HG02571 (cell line): ENCODE data around the gene SSNA1.

ENCODE experiments used
- ATAC-seq: cut with Tn5 transposase; IDR thresholded peaks from one replicate; pipeline ENCODE4 v1.9.1; 2021; ENCODE audit warnings: mild to moderate bottlenecking, moderate library complexity; ENCODE audit not compliant: unreplicated experiment

Gene SSNA1

DNA sequence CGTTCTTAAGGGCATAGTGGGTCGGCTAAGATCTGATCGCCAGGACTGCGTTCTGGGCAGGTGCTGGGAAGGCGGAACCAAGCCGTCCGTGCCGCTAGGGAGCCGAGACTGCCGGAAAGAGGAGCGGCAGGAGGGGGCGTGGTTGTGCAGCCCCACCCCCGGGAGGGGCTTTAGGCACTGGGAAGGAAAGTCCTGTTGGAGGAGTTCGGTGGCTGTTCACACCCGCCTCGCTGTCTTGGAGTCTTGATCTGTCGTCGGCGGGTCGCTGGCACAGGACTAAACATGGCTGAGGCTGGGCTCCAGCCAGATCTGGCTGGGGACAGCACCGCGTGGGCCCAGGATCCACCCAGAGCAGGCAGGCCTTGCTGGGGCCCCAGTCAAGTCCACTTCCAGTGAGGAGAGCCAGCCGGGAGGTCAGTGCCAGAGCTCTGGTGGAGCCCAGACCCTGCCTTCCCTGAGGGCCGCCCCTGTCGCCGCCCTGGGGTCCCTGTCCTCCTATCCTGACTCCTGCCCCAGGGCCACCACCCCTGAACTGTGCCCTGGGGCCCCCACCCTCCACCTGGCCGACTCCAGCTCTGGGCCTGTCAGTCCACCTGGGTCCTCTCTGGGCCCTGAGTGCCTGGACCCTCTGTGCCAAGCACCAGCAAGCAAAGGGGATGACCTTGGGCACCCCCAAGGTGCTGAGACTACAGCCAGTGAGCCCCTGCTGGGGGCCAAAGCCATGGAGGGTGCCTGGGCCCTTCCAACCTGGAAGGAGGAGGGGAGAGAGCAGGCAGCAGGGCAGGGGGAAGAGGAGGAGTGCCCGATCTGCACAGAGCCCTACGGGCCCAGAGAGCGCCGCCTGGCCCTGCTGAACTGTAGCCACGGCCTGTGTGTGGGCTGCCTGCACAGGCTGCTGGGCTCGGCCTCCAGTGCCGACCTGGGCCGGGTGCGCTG is 29.1 kb downstream of the SSNA1 start:
- no peak for ATAC-seq

DNA sequence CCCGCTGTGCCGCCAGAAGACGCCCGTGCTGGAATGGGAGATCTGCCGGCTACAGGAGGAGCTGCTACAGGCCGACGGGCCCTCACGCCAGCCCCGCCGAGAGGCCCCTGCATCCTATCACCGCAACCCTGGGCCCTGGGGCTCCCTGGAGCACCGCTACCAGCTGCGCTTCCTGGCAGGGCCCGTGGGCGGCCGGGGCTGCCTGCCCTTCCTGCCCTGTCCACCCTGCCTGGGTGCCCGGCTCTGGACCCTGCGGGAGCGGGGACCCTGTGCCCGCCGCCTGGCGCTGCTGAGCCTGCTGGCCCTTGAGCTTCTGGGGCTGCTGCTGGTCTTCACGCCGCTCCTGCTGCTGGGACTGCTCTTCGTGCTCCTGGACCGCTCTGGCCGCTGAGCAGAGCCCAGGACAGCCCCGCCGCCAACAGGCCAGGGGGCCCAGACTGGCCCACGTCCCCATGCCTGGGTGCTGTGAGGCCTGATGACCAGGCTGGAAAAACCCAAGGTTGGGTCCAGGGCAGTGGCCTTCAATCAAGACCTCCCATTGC is 29.8 kb downstream of the SSNA1 start:
- no peak for ATAC-seq

DNA sequence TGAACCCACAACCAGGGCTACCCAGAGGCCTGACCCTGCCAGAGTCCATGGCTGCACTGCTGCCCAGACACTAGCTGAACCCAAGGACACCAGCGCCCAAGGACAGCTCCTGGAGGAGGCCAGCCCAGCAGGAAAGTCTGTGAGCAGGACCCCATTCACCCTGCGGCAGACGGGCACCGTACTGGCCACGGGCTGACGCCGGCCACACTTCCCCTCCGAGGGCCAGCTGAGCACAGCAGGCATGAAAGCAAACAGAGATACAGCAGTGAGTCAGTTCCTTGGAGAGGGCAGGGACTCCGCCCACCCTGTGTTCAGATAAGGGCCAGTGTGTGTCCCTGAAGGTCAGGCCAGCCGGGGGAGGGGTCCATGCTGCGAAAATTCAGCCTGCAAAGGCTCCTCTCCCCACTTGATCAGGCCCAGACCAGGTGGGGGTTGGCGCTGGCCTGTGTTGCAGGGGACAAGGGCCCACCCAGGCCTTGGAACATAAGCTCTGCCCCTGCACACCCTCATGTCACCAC is 30.3 kb downstream of the SSNA1 start:
- ATAC-seq, result no peak

- no peak for ATAC-seq
Observed at GRCh38 chr9:137219757-137220316, 31.4 kb downstream of the SSNA1 start.

DNA sequence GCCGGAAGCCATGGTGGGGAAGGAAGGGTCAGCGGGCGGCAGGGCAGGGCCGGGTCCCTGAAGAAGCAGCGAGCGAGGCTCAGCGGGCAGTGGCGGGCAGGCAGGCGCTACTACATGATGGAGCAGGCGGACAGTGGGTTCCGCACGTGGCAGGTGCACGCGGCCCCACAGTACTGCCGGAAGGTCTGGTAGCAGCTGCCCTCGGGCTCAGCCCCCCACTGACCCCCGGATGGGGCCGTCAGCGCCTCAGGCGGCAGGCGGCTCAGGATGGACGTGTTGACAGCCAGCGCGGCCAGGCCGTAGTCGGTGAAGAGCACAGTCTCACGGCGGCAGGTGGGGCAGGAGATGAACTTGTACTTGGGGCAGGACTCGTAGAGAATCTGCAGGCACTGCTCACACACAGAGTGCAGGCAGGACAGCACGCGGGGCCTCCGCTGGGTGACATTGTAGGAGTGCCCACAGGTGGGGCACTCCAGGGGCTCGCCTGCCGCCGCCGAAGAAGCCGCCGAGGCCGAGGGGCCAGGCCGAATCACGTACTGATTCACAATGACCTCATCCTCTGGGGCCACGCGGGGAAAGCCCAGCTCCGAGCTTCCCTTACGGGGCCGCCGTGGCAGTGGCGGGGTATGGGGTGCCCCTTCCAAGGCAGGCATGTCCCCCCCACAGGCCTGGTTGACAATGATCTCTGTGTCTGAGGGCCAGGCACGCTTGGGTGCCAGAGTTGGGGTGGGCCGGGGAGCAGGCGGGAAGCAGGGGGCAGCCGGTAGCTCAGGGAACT is 32.0 kb downstream of the SSNA1 start:
- no peak for ATAC-seq

DNA sequence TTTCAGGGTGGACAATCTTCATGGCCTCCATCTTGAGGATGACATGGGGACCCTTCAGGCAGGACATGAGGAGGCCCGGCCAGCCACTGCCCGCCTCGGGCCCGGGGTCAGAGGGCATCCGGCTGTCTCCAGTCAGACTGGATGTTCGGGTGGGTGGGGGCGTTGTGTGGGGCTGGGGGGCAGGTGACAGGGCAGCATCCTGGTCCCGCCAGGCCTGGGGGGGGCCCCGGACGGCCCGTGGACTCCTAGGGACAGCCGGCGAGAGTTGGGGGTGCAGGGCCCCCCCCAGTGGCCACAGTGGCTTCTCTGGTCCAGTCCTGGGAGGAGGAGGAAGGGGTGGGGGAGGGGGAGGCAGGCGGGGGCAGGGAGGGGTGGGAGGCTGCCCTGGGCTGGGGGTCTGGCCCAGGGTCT is 32.6 kb downstream of the SSNA1 start:
- ATAC-seq, result no peak

DNA sequence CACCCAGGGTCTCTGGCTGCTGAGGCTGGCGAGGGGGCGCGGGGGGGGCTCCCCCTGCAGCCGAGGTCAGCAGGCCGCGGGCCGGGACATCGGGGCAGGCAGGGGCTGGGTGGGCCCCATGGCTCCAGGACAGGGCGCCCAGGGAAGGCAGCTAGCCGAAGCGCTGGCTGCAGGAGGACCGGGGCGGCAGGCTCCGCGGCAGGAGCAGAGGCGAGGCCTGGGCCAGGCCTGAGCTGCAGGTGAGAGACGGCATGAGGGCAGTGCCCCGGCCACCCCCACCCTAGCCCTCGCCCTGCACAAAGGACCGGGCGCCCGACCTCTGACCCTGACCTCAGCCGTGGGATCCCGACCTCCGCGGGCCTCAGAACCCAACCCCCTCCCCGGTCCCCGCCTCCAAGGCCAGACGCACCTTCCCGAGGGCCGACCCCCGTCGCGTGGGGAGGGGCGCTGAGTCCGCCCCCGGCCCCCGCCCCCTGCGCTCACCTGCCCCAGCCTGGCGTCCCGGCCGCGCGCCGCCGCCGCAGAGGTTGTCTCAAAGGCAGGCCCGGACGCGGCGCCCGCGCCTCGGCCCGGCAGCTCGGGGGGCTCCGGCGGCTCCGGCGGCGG is 33.1 kb downstream of the SSNA1 start:
- ATAC-seq, result no peak

- ATAC-seq, result peak; percentile 1
Observed at GRCh38 chr9:137222190-137223077, 34.0 kb downstream of the SSNA1 start, which contains the start of gene RNF208. Gene RNF208, minus strand, starts transcription at chr9:137222240. Its CDS starts 1,028 bp downstream, at chr9:137221212.

DNA sequence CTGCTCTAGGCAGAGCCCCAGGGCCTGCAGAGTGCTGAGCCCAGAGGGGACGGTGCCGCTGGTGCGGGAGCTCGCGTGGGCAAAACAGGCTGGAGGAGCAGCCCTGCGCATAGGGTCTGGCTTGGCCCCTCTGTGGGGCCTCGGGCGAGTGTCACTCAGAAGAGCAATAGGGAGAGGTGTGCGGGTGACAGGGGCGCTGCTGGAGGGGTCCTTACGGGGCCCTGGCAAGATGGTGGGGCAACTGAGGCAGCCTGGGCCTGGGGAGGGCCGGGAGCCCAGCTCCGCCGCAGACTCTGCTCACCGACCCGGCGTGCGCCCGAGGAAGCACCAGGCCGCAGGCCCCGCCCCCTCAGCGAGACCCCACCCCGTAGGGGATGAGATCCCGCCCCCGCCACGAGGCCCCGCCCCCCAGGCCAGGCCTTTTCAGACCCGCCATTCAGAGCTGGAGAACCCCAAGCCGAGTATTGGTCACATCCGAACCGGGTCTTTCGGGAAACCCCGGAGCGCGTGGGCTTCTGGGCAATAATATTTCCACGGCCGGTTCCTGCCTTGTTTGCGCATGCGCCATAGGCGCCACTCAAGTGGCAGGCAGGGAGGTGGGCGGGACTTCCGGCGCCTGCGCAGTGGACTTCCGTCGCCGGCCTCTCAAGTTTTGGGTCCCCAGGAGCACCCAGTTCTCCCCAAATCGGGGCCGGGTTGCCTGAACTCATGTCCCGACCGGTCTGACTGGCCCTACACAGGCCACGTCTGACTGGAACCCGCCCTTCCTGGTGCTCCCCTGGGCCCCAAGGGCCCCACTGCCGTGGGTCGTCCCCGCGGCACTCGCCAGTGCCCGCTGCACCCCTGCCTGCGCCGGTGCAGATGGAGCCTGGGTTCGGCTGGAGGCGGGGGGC is 34.8 kb downstream of the SSNA1 start:
- peak; percentile 60 for ATAC-seq

GRCh38 chr9:137224830-137225694 is 36.6 kb downstream of the SSNA1 start, which contains the start of gene CYSRT1:
Gene CYSRT1, plus strand, starts transcription at chr9:137225174. Its CDS starts 448 bp downstream, at chr9:137225622.
- ATAC-seq, result no peak

DNA sequence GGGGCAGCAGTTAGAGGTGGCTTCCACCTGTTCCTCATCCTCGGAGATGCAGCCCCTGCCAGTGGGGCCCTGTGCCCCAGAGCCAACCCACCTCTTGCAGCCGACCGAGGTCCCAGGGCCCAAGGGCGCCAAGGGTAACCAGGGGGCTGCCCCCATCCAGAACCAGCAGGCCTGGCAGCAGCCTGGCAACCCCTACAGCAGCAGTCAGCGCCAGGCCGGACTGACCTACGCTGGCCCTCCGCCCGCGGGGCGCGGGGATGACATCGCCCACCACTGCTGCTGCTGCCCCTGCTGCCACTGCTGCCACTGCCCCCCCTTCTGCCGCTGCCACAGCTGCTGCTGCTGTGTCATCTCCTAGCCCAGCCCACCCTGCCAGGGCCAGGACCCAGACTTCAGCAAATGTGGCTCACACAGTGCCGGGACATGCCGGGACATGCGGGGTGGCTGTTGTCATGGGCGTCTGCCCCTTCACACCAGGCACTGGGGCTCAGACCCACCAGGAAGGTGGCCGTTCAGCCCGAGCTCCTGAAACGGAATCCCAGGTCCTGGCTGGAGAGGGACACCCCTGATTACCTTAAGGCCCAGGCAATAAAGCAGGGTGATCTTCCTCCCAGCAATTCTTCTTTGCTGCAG is 37.3 kb downstream of the SSNA1 start:
- ATAC-seq, result no peak

DNA sequence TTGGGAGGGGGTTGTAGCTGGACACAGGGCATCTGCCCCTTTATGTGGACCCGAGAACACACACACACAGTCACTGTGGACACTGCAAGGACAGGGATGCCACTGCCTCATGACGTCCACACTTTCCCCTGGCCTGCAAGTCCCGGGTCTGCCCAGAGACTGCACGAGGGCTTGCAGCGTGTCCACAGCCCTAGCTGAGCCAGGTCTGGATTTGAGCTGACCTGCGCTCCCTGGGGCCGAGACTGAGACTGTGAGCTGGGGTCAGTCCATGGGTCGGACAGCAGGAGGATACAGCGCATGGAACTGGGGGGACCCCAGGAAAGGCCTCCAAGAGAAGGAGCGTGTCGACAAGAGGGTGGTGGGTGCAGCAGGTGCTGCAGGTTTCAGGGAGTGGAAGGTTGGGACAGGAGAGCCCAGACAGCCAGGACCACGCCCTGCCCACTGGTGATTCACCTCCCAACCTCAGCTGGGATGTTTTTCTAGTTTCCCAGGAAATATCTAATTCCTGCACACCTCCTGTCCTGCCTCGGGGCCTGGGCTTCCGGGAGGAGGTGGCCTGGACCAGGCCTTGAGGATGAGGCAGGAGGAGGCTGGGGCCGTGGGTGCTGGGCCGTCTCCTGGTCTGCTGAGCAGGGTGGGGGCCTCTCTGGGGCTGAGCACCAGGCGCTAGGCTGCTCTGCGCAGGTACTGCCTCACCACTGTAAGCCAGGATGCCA is 38.0 kb downstream of the SSNA1 start:
- ATAC-seq, result no peak

DNA sequence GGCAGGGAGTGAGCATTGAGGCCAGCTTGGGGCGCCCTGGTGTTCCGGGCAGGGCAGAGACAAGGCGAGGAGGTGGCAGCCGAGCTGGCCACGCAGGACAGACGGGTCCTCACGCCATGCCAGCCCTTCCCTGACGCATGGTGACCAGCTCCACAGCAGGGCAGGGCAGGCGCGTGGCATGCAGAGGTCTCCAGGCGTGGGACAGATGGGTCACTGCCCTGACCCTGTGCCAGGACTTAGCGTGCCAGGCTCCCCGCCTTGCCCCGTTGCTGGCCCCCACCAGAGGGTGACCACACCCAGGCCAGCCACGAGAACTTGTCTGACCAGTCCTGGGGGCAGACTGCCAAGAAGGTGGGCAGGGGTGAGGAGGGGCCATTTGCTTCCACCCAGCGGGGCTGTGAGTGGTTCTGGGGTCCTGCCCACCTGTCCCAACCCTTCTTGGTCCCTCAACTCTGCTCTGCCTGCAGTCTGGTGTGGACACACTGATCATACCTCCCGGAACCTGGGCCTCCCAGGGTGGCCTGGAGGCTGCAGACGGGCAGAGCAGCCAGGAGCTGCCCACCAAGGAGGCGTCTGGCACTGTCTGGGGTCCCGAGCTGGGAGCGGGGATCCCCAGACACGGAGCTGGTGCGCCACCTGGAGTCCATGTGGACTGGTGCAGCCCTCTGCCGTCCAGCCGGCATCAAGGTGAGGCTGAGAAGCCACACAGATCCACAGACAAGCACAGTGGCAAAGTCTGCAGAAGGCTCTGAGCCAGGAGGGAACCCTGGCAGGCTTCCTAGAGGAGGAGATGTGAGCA is 38.8 kb downstream of the SSNA1 start, which contains the start of gene RNF224:
Gene RNF224 (plus strand): TSS at position 449 of the 799 bp plus-strand sequence. CDS start 834 bp downstream, outside the sequence.
- no peak for ATAC-seq

DNA sequence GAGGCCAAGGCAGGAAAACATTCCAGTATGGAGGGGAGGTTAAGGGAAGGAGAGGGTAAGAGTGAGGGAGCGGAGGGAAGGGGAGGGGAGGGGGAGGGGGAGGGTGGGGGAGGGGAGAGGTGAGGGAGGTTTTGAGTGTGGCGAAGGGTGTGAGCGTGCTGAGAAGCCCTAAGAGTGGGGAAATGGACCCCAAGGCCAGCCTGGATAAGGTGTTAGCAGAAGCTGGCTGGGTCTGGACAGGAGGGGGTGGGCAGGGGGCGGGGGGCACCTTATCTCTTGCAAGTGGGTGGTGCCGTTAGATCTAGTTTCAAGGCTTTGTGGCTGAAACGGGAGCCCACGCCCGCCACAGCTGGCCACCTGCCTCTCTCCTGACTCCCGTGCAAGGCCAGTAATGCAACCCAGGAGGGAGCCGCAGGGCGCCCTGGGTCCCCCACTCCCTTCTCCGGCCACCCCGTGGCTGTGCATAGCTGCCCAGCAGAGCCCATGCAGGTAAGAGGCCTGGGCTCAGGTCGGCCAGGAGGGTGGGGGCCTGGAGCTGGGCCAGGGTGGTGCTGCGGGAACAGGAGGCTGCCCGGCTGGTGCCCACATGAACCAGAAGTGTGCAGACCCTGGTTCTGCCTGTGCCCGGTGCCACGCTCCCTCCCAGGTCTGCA is 39.5 kb downstream of the SSNA1 start:
- no peak for ATAC-seq

DNA sequence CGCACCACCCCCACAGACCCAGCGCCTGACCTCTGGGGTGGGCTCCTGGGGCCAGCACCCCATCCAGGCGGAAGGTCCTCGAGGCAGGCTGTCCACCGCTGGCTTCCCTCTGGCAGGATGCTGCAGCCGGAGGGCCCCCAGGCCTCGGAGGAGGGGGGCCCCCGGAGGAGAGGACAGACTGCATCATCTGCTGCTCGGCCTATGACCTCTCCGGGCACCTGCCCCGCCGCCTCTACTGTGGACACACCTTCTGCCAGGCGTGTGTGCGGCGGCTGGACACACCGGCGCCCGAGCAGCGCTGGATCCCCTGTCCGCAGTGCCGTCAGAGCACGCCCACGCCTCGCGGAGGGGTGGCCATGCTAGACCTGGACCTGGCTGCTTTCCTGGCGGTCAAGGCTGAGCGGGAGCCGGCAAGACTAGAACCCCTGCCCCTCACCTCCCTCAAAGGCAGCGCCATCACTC is 40.1 kb downstream of the SSNA1 start:
- ATAC-seq, result no peak
